SHP77 (cell line): ENCODE results near the gene GCSAM.

Experiments
- DNase-seq, 2 experiments: peaks; one replicate each; lab custom pipeline; 2025; lab: John Stamatoyannopoulos, UW

The GCSAM gene, protein sequence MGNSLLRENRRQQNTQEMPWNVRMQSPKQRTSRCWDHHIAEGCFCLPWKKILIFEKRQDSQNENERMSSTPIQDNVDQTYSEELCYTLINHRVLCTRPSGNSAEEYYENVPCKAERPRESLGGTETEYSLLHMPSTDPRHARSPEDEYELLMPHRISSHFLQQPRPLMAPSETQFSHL

GRCh38 chr3:112132975-112133448 lies at the start of gene GCSAM:
Gene GCSAM, minus strand, starts transcription at chr3:112133248. Its CDS starts 128 bp downstream, at chr3:112133120.
- DNase-seq, result no peak

GRCh38 chr3:112175646-112176045 lies 42.6 kb upstream of the GCSAM start:
- no peak for DNase-seq

DNA sequence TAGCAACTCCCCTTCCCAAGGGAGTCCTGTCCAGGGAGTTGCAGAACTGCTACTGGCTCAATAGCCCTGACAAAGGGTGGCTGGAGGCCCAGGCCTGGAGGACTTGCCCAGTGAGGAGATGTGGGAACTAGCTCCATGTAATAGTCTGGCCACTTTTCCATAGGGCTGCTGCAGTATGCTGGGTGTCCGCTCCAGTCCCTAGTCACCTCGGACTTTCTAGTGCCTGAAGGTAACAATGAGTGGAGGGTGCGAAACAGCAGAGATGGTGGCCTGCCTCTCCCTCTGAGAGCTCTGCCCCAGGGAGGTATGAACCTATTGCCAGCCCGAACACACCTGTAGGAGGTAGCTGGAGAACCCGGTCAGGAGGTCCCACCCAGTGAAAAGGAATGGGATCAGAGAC lies 42.0 kb upstream of the GCSAM start:
- no peak for DNase-seq

GRCh38 chr3:112171144-112171543 lies 38.1 kb upstream of the GCSAM start:
- DNase-seq, result no peak

GRCh38 chr3:112170046-112170445 lies 37.0 kb upstream of the GCSAM start:
- DNase-seq, result no peak

- no peak for DNase-seq
Measured at GRCh38 chr3:112167758-112168157, 34.7 kb upstream of the GCSAM start.

- DNase-seq, result no peak
Measured at GRCh38 chr3:112149136-112149535, 16.1 kb upstream of the GCSAM start.

GRCh38 chr3:112143689-112144088 lies 10.6 kb upstream of the GCSAM start:
- DNase-seq, result no peak

DNA sequence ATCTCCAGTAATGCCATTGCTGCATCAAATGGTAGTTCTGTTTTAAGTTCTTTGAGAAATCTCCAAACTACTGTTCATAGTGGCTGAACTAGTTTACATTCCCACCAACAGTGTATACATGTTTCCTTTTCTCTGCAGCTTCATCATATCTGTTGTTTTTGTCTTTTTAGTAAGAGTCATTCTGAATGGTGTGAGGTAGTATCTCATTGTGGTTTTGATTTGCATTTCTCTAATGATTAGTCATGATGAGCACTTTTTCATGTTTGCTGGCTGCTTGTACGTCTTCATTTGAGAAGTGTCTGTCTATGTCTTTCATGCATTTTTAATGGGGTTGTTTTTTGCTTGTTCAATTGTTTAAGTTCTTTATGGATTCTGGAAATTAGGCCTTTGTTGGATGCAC lies 10.2 kb upstream of the GCSAM start:
- no peak for DNase-seq

GRCh38 chr3:112141293-112141692 lies 8.2 kb upstream of the GCSAM start:
- DNase-seq, result no peak

DNA sequence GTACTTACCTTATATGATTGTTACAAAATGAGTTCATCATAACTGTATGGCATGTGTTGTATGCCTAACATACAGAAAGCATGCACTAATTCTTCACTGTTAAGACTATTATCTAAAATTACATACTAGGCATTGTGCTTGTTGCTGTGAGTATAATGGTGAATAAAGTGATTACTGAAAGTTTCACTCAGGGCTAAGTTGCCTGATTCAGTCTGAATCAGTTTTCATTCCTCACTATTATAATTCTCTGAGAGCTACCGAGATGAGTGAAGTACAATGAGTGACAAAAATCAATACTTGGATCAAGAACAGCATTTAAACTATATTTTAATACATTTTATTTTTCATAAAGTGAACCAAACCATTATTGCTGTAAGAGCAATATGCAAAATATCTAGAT lies 7.5 kb upstream of the GCSAM start:
- DNase-seq, result no peak

- no peak for DNase-seq
Measured at GRCh38 chr3:112138219-112138969, 5.3 kb upstream of the GCSAM start.

GRCh38 chr3:112137781-112138180 lies 4.7 kb upstream of the GCSAM start:
- no peak for DNase-seq

DNA sequence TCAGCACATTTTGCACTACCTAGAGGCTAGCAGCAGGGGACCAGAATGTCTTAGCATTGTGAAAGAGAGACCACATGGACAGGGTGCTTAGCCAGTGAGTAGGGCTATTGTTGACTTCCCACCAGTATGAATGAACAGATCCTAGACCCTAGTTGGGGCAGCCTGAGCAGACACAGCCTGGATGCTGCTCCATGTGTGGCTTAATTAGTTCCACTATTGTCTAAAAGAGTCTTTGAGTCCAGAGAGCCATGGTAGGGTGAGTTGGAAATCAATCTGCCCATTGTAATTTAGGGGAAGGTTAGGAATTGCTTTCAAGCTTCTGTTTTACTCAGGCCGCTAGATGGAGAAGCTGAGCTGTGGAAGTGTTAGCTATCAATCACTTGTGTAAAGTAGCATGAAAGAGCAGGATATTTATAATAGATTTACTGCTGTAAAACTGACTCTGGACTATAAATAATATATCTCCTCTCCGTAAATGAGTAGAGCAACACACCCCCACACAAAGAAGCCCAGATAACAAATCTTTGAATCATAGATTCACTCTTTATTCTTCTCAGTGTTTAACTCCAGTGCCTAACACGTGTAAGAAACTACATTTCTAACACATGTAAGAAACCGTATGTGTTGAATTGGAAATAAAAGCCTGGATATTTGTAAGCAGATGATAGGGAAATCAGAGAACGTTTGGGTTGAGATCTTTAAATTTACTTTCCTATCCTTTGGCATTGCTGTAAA lies 4.1 kb upstream of the GCSAM start:
- peak; percentile 61 to 66 for DNase-seq

GRCh38 chr3:112136046-112136445 lies 3.0 kb upstream of the GCSAM start:
- DNase-seq, result no peak

GRCh38 chr3:112134335-112135124 lies 1.5 kb upstream of the GCSAM start:
- no peak for DNase-seq

GRCh38 chr3:112133626-112134334 lies 732 bp upstream of the GCSAM start:
- DNase-seq, result no peak

DNA sequence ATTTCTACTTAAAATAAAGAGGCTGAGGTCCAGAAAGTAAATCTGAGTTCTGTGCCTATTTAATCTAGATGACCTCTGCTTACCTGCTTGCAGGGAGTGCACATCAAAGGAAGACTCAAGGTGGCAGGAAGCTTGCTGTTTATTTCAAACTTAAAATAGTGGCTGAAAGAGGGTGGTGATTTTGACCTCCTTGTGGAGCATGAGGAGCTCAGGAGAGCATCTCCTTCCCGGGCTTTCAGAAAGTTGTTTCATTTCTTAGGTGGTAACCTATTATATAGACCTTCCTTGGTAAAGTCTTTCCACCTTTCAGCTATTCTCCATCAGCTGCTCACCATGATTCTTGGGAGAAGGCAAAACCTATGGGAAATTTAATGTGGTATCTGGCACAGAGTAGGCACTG lies 494 bp downstream of the GCSAM start:
- no peak for DNase-seq

DNA sequence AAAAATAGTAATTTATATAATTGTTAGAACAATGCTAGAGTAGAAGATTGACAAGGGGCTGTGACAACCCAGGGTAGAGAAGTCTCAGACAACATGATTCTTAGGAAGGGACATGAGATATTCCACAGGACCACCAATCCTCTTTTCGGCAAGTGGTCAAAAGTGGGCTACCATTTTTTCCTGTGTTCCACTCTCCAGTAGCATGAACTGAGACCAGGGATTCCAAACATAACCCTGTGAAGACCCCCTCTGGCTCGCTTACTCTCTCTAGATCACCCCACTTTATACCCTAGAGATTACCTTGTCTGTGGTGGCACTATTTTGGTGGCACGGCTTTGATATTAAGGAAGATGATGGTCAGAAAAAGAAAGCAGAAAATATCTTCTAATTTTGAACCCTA lies 960 bp downstream of the GCSAM start:
- no peak for DNase-seq

GRCh38 chr3:112131111-112131510 lies 1.9 kb downstream of the GCSAM start:
- DNase-seq, result no peak

- DNase-seq, result no peak
Measured at GRCh38 chr3:112130638-112130993, 2.4 kb downstream of the GCSAM start.
